ENCODE results near the gene VPS8.

Gene VPS8

GRCh38 chr3:184811034-184811433 is 932 bp upstream of the VPS8 start:
- DNase-seq (ENCODE audit: low read depth), result no peak

- no peak for DNase-seq (ENCODE audit: low read depth)
These were observed 335 bp upstream of the VPS8 start for GRCh38 chr3:184811663-184811998.

DNA sequence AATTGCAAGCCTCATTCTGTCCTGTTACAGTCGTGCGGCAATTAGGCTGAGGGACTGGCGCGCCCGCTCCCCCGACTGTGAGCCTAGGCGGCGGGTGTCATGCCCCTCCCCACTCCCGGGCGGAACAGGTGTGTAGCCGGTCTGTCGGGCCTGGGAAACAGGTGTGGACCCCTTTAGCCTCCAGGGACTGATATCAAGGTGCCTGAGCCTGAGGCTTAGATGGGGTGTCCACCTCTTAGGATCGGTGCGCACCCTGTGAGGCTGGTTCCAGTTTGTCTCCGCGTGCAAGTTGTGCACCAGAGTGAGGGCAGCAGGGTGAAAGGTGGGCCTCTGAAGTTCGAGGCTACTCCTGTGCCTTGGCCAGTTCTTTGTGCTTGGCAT is 686 bp downstream of the VPS8 start:
- DNase-seq (ENCODE audit: low read depth), result no peak

DNA sequence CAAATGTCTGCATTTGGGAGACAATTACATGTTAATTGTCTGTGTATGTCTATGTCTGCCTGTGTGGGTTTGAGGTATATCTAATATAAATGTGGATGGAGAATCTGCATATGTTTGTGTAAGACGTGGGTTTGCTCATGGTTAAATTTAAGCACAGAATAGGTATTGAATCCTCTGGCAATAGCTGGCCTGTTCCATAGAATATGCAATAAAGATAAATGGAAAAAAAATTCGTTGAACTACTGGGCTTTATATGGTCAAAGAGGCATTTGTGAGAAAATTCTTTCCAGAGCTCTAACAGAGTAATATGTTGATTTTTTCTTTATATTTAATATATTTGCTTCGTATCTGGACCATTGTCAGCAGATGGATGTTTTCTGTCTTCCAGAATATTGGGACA is 1.4 kb downstream of the VPS8 start:
- no peak for DNase-seq (ENCODE audit: low read depth)

GRCh38 chr3:184814214-184814613 is 2.2 kb downstream of the VPS8 start:
- no peak for DNase-seq (ENCODE audit: low read depth)

GRCh38 chr3:184815046-184815930 is 3.3 kb downstream of the VPS8 start:
- DNase-seq (ENCODE audit: low read depth), result no peak

- DNase-seq (ENCODE audit: low read depth), result no peak
These were observed 4.6 kb downstream of the VPS8 start for GRCh38 chr3:184816614-184817013.

DNA sequence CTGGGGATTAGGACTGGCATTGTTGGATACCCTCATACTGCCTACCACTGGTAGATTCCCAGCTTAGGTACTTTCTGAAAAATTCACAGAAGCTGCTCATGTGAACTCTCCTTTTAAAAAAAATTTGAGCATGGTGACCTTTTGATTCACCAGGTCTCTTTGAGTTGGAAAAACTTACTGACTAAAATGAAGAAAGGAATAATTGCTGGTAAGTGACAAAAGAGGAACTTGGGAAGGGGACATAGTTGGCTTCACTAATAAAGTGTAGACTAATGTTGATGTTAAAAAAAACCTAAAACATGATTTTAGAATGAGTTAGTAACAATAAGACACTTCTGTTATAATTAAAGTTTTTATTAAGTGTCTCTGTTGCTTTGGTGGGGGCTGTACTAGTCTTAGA is 8.6 kb downstream of the VPS8 start:
- no peak for DNase-seq (ENCODE audit: low read depth)

DNA sequence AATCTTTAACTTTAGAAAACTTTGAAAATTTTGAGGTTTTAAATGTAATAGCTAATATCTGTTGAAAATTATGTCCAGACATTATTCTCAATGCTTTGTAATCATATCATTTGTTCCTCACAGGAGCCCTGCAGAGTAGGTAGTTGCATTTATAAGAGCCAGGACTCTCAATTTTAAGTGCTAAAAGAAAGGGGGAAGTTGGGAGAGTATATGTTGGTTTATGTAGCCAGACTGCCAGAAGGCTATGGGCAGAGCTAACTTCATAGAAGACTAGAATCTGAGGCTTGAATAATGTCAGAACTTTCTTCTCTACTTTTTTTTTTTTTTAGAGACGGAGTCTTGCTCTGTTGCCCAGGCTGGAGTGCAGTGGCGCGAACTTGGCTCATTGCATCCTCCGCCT is 9.1 kb downstream of the VPS8 start:
- DNase-seq (ENCODE audit: low read depth), result no peak

DNA sequence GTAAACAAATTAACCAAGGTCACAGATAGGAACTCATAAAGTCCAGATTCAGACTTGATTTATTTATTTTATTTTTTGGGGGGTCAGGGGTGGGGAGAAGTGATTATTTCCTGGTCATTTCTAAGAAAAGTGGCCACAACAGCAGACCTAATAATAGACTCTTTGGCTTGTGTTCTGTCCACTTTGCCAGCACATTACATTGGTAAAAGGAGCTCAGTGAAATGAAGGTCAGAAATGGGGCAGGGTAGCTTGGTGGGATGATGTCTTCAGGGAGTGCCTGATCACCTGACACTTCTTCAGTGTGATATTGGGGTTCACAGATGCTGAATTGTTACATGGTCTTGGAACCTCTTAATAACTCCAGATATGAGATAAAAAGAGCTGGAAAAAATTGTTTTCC is 10.1 kb downstream of the VPS8 start:
- no peak for DNase-seq (ENCODE audit: low read depth)

DNA sequence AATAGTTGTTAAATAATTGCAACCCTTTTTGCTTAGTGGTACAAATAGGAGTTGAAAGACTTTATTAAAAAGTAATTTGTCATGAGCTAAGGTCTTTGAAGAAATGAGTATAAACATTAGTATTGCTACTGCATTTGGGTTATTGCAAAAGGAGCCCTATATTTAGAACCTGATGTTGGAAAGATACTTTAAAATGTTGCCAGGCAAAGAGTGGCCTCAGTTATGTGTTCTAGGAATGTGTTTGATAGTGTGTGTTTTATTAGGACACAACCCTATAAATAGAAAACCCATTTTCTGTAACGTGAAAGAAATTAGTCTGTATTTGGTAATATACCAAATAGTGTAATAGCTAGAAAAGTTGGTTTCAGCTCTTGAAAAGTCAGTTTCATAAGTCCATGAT is 10.7 kb downstream of the VPS8 start:
- DNase-seq (ENCODE audit: low read depth), result no peak

DNA sequence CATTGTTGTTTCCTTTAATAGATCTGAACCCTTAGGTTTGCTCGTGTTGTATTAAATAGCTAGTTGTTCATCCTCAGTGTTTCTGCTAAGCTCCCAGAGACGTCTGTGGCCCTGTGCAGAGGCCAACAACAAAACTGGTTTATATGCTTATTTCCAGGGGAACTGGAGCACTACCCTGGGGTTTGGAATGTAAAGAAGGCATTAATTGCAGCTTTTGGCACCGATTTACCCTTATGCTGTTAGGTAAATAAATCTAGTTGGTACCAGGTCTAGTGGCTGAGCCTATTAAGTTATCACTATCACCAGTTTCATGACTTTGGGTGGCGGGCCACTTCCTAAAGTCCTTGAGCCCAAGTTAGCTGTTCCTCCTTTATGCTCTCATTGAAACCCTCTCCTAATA is 12.0 kb downstream of the VPS8 start:
- DNase-seq (ENCODE audit: low read depth), result no peak

DNA sequence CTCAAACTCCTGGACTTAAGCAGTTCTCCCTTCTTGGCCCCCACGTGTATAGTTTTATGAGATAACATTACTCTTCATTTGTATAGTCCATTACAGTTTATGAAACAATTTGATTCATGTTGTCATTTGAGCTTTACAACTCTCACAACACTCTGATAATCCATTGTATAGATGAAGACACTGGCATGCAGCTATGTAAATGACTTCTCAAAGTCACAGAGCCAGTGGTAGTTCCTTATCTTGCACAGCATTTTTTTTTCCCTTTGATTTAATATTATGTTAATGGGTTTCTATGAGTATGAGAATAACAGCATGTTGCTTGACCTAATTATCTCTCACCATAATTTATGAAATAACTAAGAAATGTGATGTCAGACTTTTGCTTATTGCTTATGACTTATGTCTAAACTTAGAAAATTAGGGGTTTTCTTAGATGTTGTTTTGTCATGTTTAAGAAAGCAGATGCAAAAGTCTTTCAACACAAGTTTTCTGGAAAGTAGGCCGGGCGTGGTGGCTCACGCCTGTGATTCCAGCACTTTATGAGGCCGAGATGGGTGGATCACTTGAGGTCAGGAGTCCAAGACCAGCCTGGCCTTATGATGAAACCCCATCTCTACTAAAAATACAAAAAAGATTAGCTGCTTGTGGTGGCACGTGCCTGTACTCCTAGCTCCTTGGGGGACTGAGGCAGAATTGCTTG is 13.3 kb downstream of the VPS8 start:
- DNase-seq (ENCODE audit: low read depth), result no peak

- DNase-seq (ENCODE audit: low read depth), result no peak
These were observed 15.6 kb downstream of the VPS8 start for GRCh38 chr3:184827572-184827971.

DNA sequence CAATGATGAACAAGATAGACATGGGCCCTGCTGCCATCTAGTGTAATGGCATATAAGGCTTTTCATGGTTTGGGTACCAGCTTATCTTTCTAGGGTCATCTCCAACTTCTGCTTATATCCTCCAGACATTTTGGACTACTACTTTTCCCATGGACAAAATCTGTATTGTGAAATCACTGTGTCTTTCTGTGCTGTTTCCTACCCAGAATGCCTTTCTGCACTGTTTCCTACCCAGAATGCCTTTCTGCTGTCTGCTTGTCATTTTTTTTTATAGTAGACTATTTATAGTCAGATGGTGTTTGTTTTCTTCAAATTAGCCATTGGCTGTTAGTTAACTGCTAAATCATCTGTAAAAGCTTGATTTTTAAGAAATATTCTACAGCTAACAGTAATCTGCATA is 20.1 kb downstream of the VPS8 start:
- no peak for DNase-seq (ENCODE audit: low read depth)

GRCh38 chr3:184832903-184833302 is 20.9 kb downstream of the VPS8 start:
- no peak for DNase-seq (ENCODE audit: low read depth)

DNA sequence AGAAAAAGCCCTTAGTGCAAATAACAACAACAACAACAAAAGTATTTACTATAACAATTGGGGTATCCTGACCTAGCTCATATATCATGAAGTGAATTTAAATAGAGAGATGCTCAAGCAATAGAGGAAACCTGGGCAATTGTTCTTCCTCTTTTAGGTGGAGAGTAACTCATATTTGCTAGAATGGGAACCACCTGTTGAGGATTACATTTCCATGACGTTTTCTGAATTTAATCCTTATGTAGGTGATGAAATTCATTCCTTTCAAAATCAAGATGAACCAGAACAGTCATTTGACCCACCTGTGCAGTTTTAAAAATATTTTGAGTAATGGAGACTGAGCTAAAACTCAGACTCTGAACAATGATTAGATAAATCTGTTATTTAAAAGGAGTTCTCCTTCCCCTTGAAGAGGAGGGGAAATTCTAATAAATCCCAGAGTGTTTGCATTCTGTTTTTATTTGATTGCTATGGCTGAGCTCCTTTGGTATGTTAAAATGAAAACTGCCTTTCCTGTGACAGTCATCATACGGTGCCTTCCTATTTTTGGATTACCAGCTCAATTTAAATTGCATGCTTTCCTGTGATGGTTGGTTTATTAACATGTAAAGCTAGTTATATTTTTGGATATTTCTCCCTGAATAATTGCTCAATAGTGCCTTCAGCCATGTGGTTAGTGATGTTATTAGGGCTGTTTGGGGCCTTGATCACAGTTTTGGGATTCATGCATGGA is 24.3 kb downstream of the VPS8 start:
- no peak for DNase-seq (ENCODE audit: low read depth)

- no peak for DNase-seq (ENCODE audit: low read depth)
These were observed 30.5 kb downstream of the VPS8 start for GRCh38 chr3:184842433-184842832.

GRCh38 chr3:184845819-184846218 is 33.9 kb downstream of the VPS8 start:
- no peak for DNase-seq (ENCODE audit: low read depth)

- DNase-seq (ENCODE audit: low read depth), result no peak
These were observed 34.5 kb downstream of the VPS8 start for GRCh38 chr3:184846496-184846895.

DNA sequence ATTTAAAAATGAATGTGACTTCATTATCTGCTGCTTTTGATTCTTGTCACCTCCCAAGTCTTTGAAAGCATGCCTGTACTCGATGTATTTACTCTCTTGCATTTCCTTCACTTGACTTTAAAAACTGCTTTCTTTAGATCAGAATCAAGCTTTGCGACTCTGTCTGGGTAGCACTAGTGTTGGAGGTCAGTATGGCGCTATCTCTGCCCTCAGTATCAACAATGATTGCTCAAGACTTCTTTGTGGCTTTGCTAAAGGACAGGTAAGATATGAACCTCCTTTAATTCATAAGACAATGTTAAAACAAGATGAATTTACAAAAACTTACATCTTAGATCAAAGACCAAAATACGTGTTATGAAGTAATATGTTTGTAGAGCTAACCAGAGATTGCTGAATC is 37.0 kb downstream of the VPS8 start:
- DNase-seq (ENCODE audit: low read depth), result no peak

DNA sequence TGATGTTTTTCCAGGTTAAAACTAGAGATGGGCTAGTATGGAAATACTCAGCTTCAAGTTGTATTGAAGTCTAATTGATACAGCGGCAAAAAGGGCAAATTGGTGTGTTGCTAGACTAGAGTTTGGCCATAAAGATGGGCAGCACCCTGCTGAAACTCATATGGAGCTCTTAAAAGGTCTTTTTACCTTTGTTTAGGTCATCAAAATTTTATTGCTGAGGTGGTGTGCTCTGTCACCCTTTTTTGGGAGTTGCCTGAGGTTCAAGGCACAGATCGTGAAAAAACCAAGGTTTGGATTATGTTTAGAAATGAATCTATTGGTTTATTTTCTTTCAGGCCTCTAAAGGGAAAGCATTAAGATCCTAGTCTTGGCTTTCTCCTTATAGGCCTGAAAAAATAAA is 38.2 kb downstream of the VPS8 start:
- no peak for DNase-seq (ENCODE audit: low read depth)

GRCh38 chr3:184857099-184857498 is 45.1 kb downstream of the VPS8 start:
- DNase-seq (ENCODE audit: low read depth), result no peak
